GM23338 (cell line): ENCODE results near the gene TMCO1.

ENCODE experiments used
- CREB1 ChIP-seq: fragments of 250-450 bp; sonication (Bioruptor Pico); IDR thresholded peaks from 2 replicates; pipeline ENCODE4 v1.5.0; 2020; ENCODE audit warnings: low read depth, mild to moderate bottlenecking, moderate library complexity
- EZH2 ChIP-seq: fragments of 200-600 bp; sonication (generic); IDR thresholded peaks from one replicate; pipeline ENCODE4 v1.8.0; 2017; ENCODE audit warnings: antibody characterized with exemption, mild to moderate bottlenecking, low read depth; ENCODE audit not compliant: unreplicated experiment
- EZH2phosphoT487 ChIP-seq: fragments of 200-600 bp; sonication (generic); IDR thresholded peaks from one replicate; pipeline ENCODE4 v1.8.1; 2018; ENCODE audit warnings: antibody characterized with exemption; ENCODE audit not compliant: unreplicated experiment
- JUNB ChIP-seq: IDR thresholded peaks from one replicate; pipeline ENCODE4 v1.6.1; 2016; ENCODE audit warnings: antibody characterized with exemption; ENCODE audit not compliant: unreplicated experiment
- NANOG ChIP-seq: IDR thresholded peaks from 2 replicates; pipeline ENCODE4 v1.6.1; 2016; ENCODE audit warnings: antibody characterized with exemption, borderline replicate concordance
- POLR2AphosphoS5 ChIP-seq: IDR thresholded peaks from 2 replicates; pipeline ENCODE4 v1.6.1; 2016; ENCODE audit warnings: antibody characterized with exemption, low read depth
- STAT1 ChIP-seq: IDR thresholded peaks from one replicate; pipeline ENCODE4 v1.6.1; 2016; ENCODE audit warnings: antibody characterized with exemption; ENCODE audit not compliant: unreplicated experiment
- ZNF114 ChIP-seq: fragments of 250-450 bp; sonication (Bioruptor Pico); IDR thresholded peaks from 2 replicates; pipeline ENCODE4 v1.5.0; 2020; ENCODE audit warnings: mild to moderate bottlenecking, moderate library complexity
- TF ChIP-seq, protein P1 (sequence below), 2 experiments: fragments of 200-600 bp in 1 of 2; sonication (generic) in 1 of 2; conservative IDR thresholded peaks; 2 replicates each; pipeline versions ENCODE4 v1.5.1 to v1.6.1; 2016 to 2017; ENCODE audit warnings: antibody characterized with exemption in 2 of 2, low read depth in 2 of 2, mild to moderate bottlenecking in 2 of 2, moderate library complexity in 1 of 2
- TF ChIP-seq, protein P2 (sequence below): IDR thresholded peaks from one replicate; pipeline ENCODE4 v1.6.1; 2018; ENCODE audit warnings: antibody characterized with exemption; ENCODE audit not compliant: unreplicated experiment
- TF ChIP-seq, protein P3 (sequence below): IDR thresholded peaks from 2 replicates; pipeline ENCODE4 v1.6.1; 2016; ENCODE audit warnings: antibody characterized with exemption

DNA sequence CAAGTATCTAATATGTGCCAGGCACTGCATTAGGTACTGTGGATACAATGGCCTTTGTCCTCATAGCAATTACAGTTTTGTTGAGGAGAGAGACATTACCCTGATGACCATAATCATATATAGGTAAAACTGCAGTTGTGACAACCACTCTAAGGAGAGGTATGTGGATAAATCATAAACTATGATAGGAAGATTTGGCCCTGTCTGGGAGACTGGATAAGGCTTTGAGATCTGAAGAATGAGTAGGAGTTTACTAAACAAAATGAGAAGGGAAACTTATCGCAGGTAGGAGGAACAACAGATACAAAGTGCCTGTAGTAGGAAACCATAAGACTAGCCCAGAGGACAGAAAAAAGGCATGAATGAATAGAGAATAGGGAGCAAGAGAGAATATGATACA is 4.4 kb downstream of the TMCO1 start:
- TF ChIP-seq, protein P1, sequence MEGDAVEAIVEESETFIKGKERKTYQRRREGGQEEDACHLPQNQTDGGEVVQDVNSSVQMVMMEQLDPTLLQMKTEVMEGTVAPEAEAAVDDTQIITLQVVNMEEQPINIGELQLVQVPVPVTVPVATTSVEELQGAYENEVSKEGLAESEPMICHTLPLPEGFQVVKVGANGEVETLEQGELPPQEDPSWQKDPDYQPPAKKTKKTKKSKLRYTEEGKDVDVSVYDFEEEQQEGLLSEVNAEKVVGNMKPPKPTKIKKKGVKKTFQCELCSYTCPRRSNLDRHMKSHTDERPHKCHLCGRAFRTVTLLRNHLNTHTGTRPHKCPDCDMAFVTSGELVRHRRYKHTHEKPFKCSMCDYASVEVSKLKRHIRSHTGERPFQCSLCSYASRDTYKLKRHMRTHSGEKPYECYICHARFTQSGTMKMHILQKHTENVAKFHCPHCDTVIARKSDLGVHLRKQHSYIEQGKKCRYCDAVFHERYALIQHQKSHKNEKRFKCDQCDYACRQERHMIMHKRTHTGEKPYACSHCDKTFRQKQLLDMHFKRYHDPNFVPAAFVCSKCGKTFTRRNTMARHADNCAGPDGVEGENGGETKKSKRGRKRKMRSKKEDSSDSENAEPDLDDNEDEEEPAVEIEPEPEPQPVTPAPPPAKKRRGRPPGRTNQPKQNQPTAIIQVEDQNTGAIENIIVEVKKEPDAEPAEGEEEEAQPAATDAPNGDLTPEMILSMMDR (conservative IDR thresholded peaks at IDR 0.05; ENCODE audit: low read depth in 2 of 2): no peak
- TF ChIP-seq EZH2phosphoT487 (no peak), EZH2 (no peak), NANOG (no peak), JUNB (no peak), POLR2AphosphoS5 (no peak), CREB1 (CRISPR knock-in tag) (no peak), STAT1 (no peak), ZNF114 (CRISPR knock-in tag) (no peak)
- TF ChIP-seq, protein P2, sequence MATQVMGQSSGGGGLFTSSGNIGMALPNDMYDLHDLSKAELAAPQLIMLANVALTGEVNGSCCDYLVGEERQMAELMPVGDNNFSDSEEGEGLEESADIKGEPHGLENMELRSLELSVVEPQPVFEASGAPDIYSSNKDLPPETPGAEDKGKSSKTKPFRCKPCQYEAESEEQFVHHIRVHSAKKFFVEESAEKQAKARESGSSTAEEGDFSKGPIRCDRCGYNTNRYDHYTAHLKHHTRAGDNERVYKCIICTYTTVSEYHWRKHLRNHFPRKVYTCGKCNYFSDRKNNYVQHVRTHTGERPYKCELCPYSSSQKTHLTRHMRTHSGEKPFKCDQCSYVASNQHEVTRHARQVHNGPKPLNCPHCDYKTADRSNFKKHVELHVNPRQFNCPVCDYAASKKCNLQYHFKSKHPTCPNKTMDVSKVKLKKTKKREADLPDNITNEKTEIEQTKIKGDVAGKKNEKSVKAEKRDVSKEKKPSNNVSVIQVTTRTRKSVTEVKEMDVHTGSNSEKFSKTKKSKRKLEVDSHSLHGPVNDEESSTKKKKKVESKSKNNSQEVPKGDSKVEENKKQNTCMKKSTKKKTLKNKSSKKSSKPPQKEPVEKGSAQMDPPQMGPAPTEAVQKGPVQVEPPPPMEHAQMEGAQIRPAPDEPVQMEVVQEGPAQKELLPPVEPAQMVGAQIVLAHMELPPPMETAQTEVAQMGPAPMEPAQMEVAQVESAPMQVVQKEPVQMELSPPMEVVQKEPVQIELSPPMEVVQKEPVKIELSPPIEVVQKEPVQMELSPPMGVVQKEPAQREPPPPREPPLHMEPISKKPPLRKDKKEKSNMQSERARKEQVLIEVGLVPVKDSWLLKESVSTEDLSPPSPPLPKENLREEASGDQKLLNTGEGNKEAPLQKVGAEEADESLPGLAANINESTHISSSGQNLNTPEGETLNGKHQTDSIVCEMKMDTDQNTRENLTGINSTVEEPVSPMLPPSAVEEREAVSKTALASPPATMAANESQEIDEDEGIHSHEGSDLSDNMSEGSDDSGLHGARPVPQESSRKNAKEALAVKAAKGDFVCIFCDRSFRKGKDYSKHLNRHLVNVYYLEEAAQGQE: no peak
- TF ChIP-seq, protein P3, sequence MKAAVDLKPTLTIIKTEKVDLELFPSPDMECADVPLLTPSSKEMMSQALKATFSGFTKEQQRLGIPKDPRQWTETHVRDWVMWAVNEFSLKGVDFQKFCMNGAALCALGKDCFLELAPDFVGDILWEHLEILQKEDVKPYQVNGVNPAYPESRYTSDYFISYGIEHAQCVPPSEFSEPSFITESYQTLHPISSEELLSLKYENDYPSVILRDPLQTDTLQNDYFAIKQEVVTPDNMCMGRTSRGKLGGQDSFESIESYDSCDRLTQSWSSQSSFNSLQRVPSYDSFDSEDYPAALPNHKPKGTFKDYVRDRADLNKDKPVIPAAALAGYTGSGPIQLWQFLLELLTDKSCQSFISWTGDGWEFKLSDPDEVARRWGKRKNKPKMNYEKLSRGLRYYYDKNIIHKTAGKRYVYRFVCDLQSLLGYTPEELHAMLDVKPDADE: no peak
